ENCODE results near the gene GPR137B.

GPR137B gene

GRCh38 chr1:236102611-236103010 is 39.7 kb upstream of the GPR137B start:
- H3K9me3 ChIP-seq (ENCODE audit: control insufficient read depth, insufficient read depth, low read length), result no peaks in the 10 kb centered on the region
- H3K27me3 ChIP-seq (ENCODE audit: control insufficient read depth, insufficient read depth, low read length), result no peaks in the 10 kb centered on the region
- H3K4me3 ChIP-seq (ENCODE audit: low read length), result no peak overlapping the region
- no peak for DNase-seq (ENCODE audit: low read depth, low spot score)
- H3K36me3 ChIP-seq (ENCODE audit: control insufficient read depth, insufficient read depth, low read length), result no peaks in the 10 kb centered on the region
- H3K4me1 ChIP-seq (ENCODE audit: control insufficient read depth, insufficient read depth, low read length), result no peaks in the 10 kb centered on the region; the same call in 1 of the 2 replicates
- no CpG with 5 or more reads among the region's 11 CpGs for WGBS (ENCODE audit: insufficient coverage, insufficient read length)
- H3K27ac ChIP-seq (ENCODE audit: low read length), result no peak overlapping the region

GRCh38 chr1:236103059-236103458 is 39.3 kb upstream of the GPR137B start:
- Histone ChIP-seq H3K27ac (ENCODE audit: low read length) (no peak overlapping the region), H3K4me3 (ENCODE audit: low read length) (no peak overlapping the region), H3K36me3 (ENCODE audit: control insufficient read depth, insufficient read depth, low read length) (no peaks in the 10 kb centered on the region), H3K9me3 (ENCODE audit: control insufficient read depth, insufficient read depth, low read length) (no peaks in the 10 kb centered on the region), H3K4me1 (ENCODE audit: control insufficient read depth, insufficient read depth, low read length) (no peaks in the 10 kb centered on the region; the same call in 1 of the 2 replicates), H3K27me3 (ENCODE audit: control insufficient read depth, insufficient read depth, low read length) (no peaks in the 10 kb centered on the region)
- WGBS (ENCODE audit: insufficient coverage, insufficient read length), result no CpG with 5 or more reads among the region's 7 CpGs
- DNase-seq (ENCODE audit: low read depth, low spot score), result no peak

GRCh38 chr1:236103646-236104218 is 38.6 kb upstream of the GPR137B start:
- Histone ChIP-seq H3K27ac (ENCODE audit: low read length) (no peak overlapping the region), H3K36me3 (ENCODE audit: control insufficient read depth, insufficient read depth, low read length) (no peaks in the 10 kb centered on the region), H3K4me1 (ENCODE audit: control insufficient read depth, insufficient read depth, low read length) (no peaks in the 10 kb centered on the region; the same call in 1 of the 2 replicates), H3K27me3 (ENCODE audit: control insufficient read depth, insufficient read depth, low read length) (no peaks in the 10 kb centered on the region), H3K4me3 (ENCODE audit: low read length) (no peak overlapping the region), H3K9me3 (ENCODE audit: control insufficient read depth, insufficient read depth, low read length) (no peaks in the 10 kb centered on the region)
- no peak for DNase-seq (ENCODE audit: low read depth, low spot score)
- no CpG with 5 or more reads among the region's 13 CpGs for WGBS (ENCODE audit: insufficient coverage, insufficient read length)

GRCh38 chr1:236107121-236107907 is 35.0 kb upstream of the GPR137B start:
- no peak overlapping the region for H3K27ac ChIP-seq (ENCODE audit: low read length)
- WGBS (ENCODE audit: insufficient coverage, insufficient read length), result no CpG with 5 or more reads among the region's 9 CpGs
- H3K4me1 ChIP-seq (ENCODE audit: control insufficient read depth, insufficient read depth, low read length), result no peaks in the 10 kb centered on the region; the same call in 1 of the 2 replicates

GRCh38 chr1:236108027-236108648 is 34.2 kb upstream of the GPR137B start:
- no peak overlapping the region for H3K27ac ChIP-seq (ENCODE audit: low read length)
- no peak for DNase-seq (ENCODE audit: low read depth, low spot score)
- no peak overlapping the region for H3K4me3 ChIP-seq (ENCODE audit: low read length)
- H3K36me3 ChIP-seq (ENCODE audit: control insufficient read depth, insufficient read depth, low read length), result no peaks in the 10 kb centered on the region
- no peaks in the 10 kb centered on the region for H3K9me3 ChIP-seq (ENCODE audit: control insufficient read depth, insufficient read depth, low read length)
- no peaks in the 10 kb centered on the region for H3K27me3 ChIP-seq (ENCODE audit: control insufficient read depth, insufficient read depth, low read length)
- no peaks in the 10 kb centered on the region; the same call in 1 of the 2 replicates for H3K4me1 ChIP-seq (ENCODE audit: control insufficient read depth, insufficient read depth, low read length)
- no CpG with 5 or more reads among the region's 7 CpGs for WGBS (ENCODE audit: insufficient coverage, insufficient read length)

More at GRCh38 chr1:236107121-236107907, 35.0 kb upstream of the GPR137B start:
- DNase-seq (ENCODE audit: low read depth, low spot score), result no peak
- Histone ChIP-seq H3K4me3 (ENCODE audit: low read length) (no peak overlapping the region), H3K36me3 (ENCODE audit: control insufficient read depth, insufficient read depth, low read length) (no peaks in the 10 kb centered on the region), H3K27me3 (ENCODE audit: control insufficient read depth, insufficient read depth, low read length) (no peaks in the 10 kb centered on the region), H3K9me3 (ENCODE audit: control insufficient read depth, insufficient read depth, low read length) (no peaks in the 10 kb centered on the region)

- H3K4me1 ChIP-seq (ENCODE audit: control insufficient read depth, insufficient read depth, low read length), result no peaks in the 10 kb centered on the region
- no peaks in the 10 kb centered on the region for H3K27me3 ChIP-seq (ENCODE audit: control insufficient read depth, insufficient read depth, low read length)
- no peak overlapping the region for H3K27ac ChIP-seq (ENCODE audit: low read length)
- H3K4me3 ChIP-seq (ENCODE audit: low read length), result no peak overlapping the region
- H3K9me3 ChIP-seq (ENCODE audit: control insufficient read depth, insufficient read depth, low read length), result no peaks in the 10 kb centered on the region
- no peaks in the 10 kb centered on the region for H3K36me3 ChIP-seq (ENCODE audit: control insufficient read depth, insufficient read depth, low read length)
- no peak for DNase-seq (ENCODE audit: low read depth, low spot score)
- WGBS (ENCODE audit: insufficient coverage, insufficient read length), result no CpG with 5 or more reads among the region's 13 CpGs
These were observed 32.2 kb upstream of the GPR137B start for GRCh38 chr1:236110137-236110536.

DNA sequence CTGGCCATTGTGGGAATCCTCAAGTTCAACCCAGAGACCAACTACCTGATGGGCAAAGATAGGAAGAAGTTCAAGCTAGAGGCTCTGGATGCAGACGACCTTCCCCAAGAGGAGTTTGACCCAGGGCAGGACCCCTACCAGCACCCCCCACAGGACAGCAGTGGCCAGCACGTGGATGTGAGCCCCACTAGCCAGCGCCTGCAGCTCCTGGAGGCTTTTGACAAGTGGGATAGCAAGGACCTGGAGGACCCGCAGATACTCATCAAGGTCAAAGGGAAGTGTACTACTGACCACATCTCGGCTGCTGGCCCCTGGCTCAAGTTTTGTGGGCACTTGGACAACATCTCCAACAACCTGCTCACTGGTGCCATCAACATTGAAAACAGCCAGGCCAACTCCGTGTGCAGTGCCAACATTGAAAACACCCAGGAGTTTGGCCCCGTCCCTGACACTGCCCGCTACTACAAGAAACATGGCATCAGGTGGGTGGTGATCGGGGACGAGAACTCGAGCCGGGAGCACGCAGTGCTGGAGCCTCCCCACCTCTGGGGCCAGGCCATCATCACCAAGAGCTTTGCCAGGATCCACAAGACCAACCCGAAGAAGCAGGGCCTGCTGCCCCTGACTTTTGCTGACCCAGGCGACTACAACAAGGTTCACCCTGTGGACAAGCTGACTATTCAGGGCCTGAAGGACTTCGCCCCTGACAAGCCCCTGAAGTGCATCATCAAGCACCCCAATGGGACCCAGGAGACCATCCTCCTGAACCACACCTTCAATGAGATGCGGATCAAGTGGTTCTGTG is 30.6 kb upstream of the GPR137B start:
- no peaks in the 10 kb centered on the region for H3K27me3 ChIP-seq (ENCODE audit: control insufficient read depth, insufficient read depth, low read length)
- H3K4me3 ChIP-seq (ENCODE audit: low read length), result no peak overlapping the region
- no peaks in the 10 kb centered on the region for H3K9me3 ChIP-seq (ENCODE audit: control insufficient read depth, insufficient read depth, low read length)
- no peaks in the 10 kb centered on the region for H3K36me3 ChIP-seq (ENCODE audit: control insufficient read depth, insufficient read depth, low read length)
- H3K27ac ChIP-seq (ENCODE audit: low read length), result no peak overlapping the region
- DNase-seq (ENCODE audit: low read depth, low spot score), result no peak
- H3K4me1 ChIP-seq (ENCODE audit: control insufficient read depth, insufficient read depth, low read length), result no peaks in the 10 kb centered on the region
- WGBS (ENCODE audit: insufficient coverage, insufficient read length), result no CpG with 5 or more reads among the region's 17 CpGs

- no peak overlapping the region for H3K4me3 ChIP-seq (ENCODE audit: low read length)
- H3K36me3 ChIP-seq (ENCODE audit: control insufficient read depth, insufficient read depth, low read length), result no peaks in the 10 kb centered on the region
- no peaks in the 10 kb centered on the region for H3K4me1 ChIP-seq (ENCODE audit: control insufficient read depth, insufficient read depth, low read length)
- H3K27me3 ChIP-seq (ENCODE audit: control insufficient read depth, insufficient read depth, low read length), result no peaks in the 10 kb centered on the region
- DNase-seq (ENCODE audit: low read depth, low spot score), result no peak
- no peak overlapping the region for H3K27ac ChIP-seq (ENCODE audit: low read length)
- no peaks in the 10 kb centered on the region for H3K9me3 ChIP-seq (ENCODE audit: control insufficient read depth, insufficient read depth, low read length)
- WGBS (ENCODE audit: insufficient coverage, insufficient read length), result no CpG with 5 or more reads among the region's 6 CpGs
These were observed 30.1 kb upstream of the GPR137B start for GRCh38 chr1:236112332-236112627.

- Histone ChIP-seq H3K27me3 (ENCODE audit: control insufficient read depth, insufficient read depth, low read length) (no peaks in the 10 kb centered on the region), H3K27ac (ENCODE audit: low read length) (no peak overlapping the region), H3K4me1 (ENCODE audit: control insufficient read depth, insufficient read depth, low read length) (no peaks in the 10 kb centered on the region), H3K9me3 (ENCODE audit: control insufficient read depth, insufficient read depth, low read length) (no peaks in the 10 kb centered on the region), H3K36me3 (ENCODE audit: control insufficient read depth, insufficient read depth, low read length) (no peaks in the 10 kb centered on the region), H3K4me3 (ENCODE audit: low read length) (no peak overlapping the region)
- no peak for DNase-seq (ENCODE audit: low read depth, low spot score)
- no CpG with 5 or more reads among the region's 15 CpGs for WGBS (ENCODE audit: insufficient coverage, insufficient read length)
These were observed 28.9 kb upstream of the GPR137B start for GRCh38 chr1:236113324-236114032.
